SK-N-SH treated with all-trans-retinoic acid at 6 μM for 48 hours (cell line): ENCODE measurements around the gene MMP19.
"Not testable (repeated sequence)": the region's sequence is repeated elsewhere in the genome, so short reads cannot be mapped to it uniquely, and the experiment has no call there.

Source experiments
- ATAC-seq: fragments of 200-7000 bp; cut with Tn5 transposase; 3 replicates; pipeline ENCODE4 v1.9.1; 2020; ENCODE audit warnings: mild to moderate bottlenecking, moderate library complexity
- ARNTL ChIP-seq: fragments of 450-650 bp; formaldehyde crosslinking; IDR thresholded peaks from 2 replicates; pipeline ENCODE4 v1.5.0; 2020; ENCODE audit warnings: low read depth, mild to moderate bottlenecking, moderate library complexity, borderline replicate concordance
- BACH2 ChIP-seq: fragments of 250-450 bp; sonication (Bioruptor Pico); IDR thresholded peaks from 2 replicates; pipeline ENCODE4 v1.9.0; 2021; ENCODE audit warnings: mild to moderate bottlenecking, borderline replicate concordance
- CSDC2 ChIP-seq: fragments of 250-450 bp; sonication (Bioruptor Pico); IDR thresholded peaks from 2 replicates; pipeline ENCODE4 v1.5.0; 2020; ENCODE audit warnings: mild to moderate bottlenecking, moderate library complexity
- ESRRG ChIP-seq: fragments of 250-450 bp; sonication (Bioruptor Pico); IDR thresholded peaks from 2 replicates; pipeline ENCODE4 v1.6.1; 2021; ENCODE audit warnings: mild to moderate bottlenecking
- GLIS3 ChIP-seq: fragments of 250-450 bp; sonication (Bioruptor Pico); IDR thresholded peaks from 2 replicates; pipeline ENCODE4 v1.5.0; 2020; ENCODE audit warnings: mild to moderate bottlenecking, moderate library complexity
- ISL1 ChIP-seq: fragments of 250-450 bp; sonication (Bioruptor Pico); IDR thresholded peaks from 2 replicates; pipeline ENCODE4 v2.1.2; 2022; ENCODE audit warnings: mild to moderate bottlenecking, moderate library complexity
- OSR1 ChIP-seq: fragments of 250-450 bp; sonication (Bioruptor Pico); IDR thresholded peaks from 2 replicates; pipeline ENCODE4 v1.8.0; 2022; ENCODE audit warnings: moderate library complexity, mild to moderate bottlenecking, inconsistent platforms
- PPARA ChIP-seq: fragments of 250-450 bp; sonication (Bioruptor Pico); IDR thresholded peaks from 2 replicates; pipeline ENCODE4 v1.5.0; 2020; ENCODE audit warnings: mild to moderate bottlenecking, borderline replicate concordance
- RARB ChIP-seq: fragments of 250-450 bp; sonication (Bioruptor Pico); IDR thresholded peaks from 2 replicates; pipeline ENCODE4 v1.8.0; 2021; ENCODE audit warnings: mild to moderate bottlenecking, moderate library complexity
- SNAI2 ChIP-seq: fragments of 250-450 bp; sonication (Bioruptor Pico); IDR thresholded peaks from 2 replicates; pipeline ENCODE4 v1.5.0; 2020; ENCODE audit warnings: mild to moderate bottlenecking, moderate library complexity
- TOX ChIP-seq: fragments of 250-450 bp; sonication (Bioruptor Pico); IDR thresholded peaks from 2 replicates; pipeline ENCODE4 v1.8.0; 2021; ENCODE audit warnings: mild to moderate bottlenecking, moderate library complexity, borderline replicate concordance
- ZFP3 ChIP-seq: fragments of 250-450 bp; sonication (Bioruptor Pico); IDR thresholded peaks from 2 replicates; pipeline ENCODE4 v1.5.0; 2020; ENCODE audit warnings: mild to moderate bottlenecking, moderate library complexity
- ZFP30 ChIP-seq: fragments of 450-650 bp; formaldehyde crosslinking; IDR thresholded peaks from 2 replicates; pipeline ENCODE4 v1.5.0; 2022; ENCODE audit warnings: mild to moderate bottlenecking, moderate library complexity
- ZNF565 ChIP-seq: fragments of 450-650 bp; formaldehyde crosslinking; conservative IDR thresholded peaks from 2 replicates; pipeline ENCODE4 v1.5.0; 2020; ENCODE audit warnings: low read depth, mild to moderate bottlenecking, moderate library complexity
- ZNF70 ChIP-seq: fragments of 450-650 bp; formaldehyde crosslinking; IDR thresholded peaks from 2 replicates; pipeline ENCODE4 v1.5.0; 2020; ENCODE audit warnings: mild to moderate bottlenecking, moderate library complexity
- ZNF8 ChIP-seq: fragments of 450-650 bp; formaldehyde crosslinking; IDR thresholded peaks from 2 replicates; pipeline ENCODE4 v1.5.0; 2020; ENCODE audit warnings: mild to moderate bottlenecking, moderate library complexity
- TF ChIP-seq, protein P1 (sequence below): fragments of 250-450 bp; sonication (Bioruptor Pico); IDR thresholded peaks from 2 replicates; pipeline ENCODE4 v1.8.0; 2020; ENCODE audit warnings: mild to moderate bottlenecking, moderate library complexity, borderline replicate concordance
- TF ChIP-seq, protein P2 (sequence below): fragments of 250-450 bp; sonication (Bioruptor Pico); IDR thresholded peaks from 2 replicates; pipeline ENCODE4 v1.8.0; 2021; ENCODE audit warnings: low read depth, mild to moderate bottlenecking, moderate library complexity, borderline replicate concordance
- TF ChIP-seq, protein P3 (sequence below): fragments of 250-450 bp; sonication (Bioruptor Pico); IDR thresholded peaks from 2 replicates; pipeline ENCODE4 v1.5.1; 2021; ENCODE audit warnings: mild to moderate bottlenecking, moderate library complexity
- TF ChIP-seq, protein P4 (sequence below): fragments of 250-450 bp; sonication (Bioruptor Pico); IDR thresholded peaks from 2 replicates; pipeline ENCODE4 v1.5.1; 2020; ENCODE audit warnings: low read depth, mild to moderate bottlenecking, moderate library complexity

MMP19 gene

DNA sequence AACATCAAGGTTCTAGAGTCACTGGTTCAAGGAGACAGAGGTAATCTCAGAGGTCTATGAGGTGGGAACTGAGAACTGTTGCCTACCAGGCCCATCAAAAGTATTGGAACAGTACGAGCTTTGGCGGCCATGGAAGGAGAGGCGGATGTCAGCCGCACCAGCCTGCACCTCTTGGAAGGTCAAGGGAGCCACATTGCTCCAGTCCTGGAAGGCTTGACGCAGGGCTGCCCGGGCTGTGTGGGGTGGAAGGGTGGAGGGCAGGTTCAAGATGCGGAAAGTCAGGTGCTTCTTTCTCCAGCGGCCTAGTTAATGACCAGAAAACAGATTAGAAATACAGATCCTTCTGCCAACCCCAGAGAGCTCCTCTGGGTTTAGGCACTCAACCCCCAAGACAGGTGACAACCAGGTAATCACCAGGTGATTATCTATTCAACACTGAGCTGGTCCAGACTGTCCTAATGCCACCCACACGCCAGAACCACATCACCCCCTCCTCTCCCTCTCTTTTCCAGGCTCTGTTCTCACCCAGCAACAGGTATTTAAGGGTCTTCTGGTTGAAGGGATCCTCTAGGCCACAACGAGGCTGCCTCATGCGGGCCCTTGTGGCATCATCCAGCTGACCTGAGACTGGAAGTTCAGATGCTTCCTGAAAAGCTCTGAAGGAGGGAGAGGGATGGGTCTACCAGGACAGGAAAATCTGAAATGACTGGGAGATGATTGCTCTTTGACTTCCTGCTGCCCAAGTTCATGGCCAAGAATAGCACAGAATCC lies 2.0 kb downstream of the MMP19 start (continued):
- TF ChIP-seq ISL1 (CRISPR knock-in tag), result no peak
- TF ChIP-seq, protein P1, sequence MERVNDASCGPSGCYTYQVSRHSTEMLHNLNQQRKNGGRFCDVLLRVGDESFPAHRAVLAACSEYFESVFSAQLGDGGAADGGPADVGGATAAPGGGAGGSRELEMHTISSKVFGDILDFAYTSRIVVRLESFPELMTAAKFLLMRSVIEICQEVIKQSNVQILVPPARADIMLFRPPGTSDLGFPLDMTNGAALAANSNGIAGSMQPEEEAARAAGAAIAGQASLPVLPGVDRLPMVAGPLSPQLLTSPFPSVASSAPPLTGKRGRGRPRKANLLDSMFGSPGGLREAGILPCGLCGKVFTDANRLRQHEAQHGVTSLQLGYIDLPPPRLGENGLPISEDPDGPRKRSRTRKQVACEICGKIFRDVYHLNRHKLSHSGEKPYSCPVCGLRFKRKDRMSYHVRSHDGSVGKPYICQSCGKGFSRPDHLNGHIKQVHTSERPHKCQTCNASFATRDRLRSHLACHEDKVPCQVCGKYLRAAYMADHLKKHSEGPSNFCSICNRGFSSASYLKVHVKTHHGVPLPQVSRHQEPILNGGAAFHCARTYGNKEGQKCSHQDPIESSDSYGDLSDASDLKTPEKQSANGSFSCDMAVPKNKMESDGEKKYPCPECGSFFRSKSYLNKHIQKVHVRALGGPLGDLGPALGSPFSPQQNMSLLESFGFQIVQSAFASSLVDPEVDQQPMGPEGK (CRISPR knock-in tag), result no peak

DNA sequence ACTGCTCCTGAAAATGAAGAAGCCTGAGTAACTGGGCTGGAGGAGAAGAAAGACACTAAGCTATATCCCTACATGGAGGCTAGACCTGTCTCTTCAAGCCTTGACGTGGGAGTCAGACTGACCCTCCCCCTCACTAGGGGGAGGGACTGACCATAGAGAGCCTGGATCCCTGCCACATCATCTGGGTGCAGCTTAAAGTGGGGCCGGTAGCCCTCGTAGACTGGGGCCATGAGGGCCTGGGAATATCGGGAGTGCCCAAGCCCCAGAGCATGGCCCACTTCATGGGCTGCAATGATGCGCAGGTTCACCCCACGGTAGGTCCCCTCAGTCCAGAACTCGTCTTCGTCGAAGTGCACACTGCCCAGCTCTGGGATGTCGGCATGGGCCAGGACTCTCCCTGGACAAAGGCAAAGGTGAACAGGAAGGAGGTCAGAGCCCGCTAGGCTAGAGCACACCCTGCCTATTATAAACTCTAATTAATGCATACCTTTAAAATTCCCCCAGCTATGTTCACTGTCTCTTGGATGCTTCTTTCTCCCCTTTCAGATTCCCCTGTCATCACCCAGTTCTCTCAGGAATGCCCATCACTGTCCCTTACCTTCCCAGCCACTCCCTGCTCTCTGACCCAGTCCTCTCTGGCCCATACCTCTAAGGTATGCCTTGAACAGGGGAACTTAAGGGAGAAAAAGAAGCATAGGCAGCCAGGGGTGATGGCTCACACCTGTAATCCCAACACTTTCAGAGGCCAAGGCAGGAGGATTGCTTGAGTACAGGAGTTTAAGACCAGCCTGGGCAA lies 3.2 kb downstream of the MMP19 start:
- no peak for ATAC-seq
- TF ChIP-seq RARB (CRISPR knock-in tag), result no peak
- no peak for TF ChIP-seq ZNF565 (CRISPR knock-in tag)

DNA sequence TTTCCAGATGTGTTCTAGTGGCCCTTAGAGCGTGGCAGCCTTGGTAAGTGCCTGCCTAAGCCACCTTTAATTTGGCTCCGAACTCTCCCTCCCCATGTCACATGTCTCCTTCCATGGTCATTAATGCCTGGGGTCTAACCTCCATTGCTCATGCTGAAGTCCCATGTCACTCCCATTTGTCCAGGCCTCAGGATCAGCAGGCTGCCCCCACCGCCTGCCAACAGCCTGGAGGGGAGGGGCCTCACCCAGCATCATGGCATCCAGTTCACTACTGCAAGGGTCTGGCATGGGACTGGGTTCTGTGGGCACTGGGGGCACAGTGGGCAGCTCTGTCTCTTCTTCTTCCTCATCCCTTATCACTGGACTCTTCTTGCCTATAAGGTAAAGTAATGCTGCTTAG lies 4.4 kb downstream of the MMP19 start:
- no peak for ATAC-seq
- TF ChIP-seq, protein P2, sequence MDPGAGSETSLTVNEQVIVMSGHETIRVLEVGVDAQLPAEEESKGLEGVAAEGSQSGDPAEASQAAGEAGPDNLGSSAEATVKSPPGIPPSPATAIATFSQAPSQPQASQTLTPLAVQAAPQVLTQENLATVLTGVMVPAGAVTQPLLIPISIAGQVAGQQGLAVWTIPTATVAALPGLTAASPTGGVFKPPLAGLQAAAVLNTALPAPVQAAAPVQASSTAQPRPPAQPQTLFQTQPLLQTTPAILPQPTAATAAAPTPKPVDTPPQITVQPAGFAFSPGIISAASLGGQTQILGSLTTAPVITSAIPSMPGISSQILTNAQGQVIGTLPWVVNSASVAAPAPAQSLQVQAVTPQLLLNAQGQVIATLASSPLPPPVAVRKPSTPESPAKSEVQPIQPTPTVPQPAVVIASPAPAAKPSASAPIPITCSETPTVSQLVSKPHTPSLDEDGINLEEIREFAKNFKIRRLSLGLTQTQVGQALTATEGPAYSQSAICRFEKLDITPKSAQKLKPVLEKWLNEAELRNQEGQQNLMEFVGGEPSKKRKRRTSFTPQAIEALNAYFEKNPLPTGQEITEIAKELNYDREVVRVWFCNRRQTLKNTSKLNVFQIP (CRISPR knock-in tag), result no peak
- no peak for TF ChIP-seq ZFP3 (CRISPR knock-in tag)

DNA sequence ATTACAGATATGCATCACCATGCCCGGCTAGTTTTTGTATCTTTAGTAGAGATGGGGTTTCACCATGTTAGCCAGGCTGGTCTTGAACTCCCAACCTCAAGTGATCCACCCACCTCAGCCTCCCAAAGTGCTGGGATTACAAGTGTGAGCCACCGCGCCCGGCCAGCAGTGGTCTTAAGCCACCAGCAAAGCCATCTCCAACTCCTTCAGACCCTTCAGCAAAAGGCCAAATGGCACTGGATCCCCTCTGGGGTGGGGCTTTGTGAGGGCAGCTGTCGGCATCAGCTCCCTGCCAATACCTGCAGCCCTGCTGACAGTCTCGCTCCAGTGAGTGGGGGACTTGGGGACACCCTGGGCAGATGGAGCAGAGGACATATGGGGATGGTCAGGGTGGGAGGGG lies 8.3 kb downstream of the MMP19 start:
- ATAC-seq, result not testable (repeated sequence)

DNA sequence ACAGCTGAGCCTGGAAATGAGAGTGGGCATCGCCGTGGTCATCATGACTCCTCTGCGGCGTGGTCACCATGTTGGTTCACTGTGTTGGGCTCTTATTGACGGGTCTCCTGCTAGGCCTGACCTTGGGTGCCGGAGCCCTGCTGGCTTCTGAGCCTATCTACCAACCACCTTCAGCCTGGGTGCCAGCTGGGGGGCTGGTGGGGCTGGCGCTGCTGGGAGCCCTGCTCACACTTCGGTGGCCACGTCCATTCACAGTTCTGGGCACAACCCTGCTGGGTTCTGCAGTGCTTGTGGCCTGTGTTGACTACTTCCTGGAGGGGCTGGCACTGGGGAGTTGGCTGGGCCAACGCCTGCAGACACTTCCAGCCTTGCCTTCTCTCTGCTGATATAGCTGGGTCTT lies 9.7 kb downstream of the MMP19 start:
- TF ChIP-seq PPARA (CRISPR knock-in tag) (no peak), CSDC2 (CRISPR knock-in tag) (no peak), OSR1 (CRISPR knock-in tag) (no peak), ZNF565 (CRISPR knock-in tag) (no peak), ARNTL (CRISPR knock-in tag) (no peak), ZFP3 (CRISPR knock-in tag) (no peak), ESRRG (CRISPR knock-in tag) (no peak)
- TF ChIP-seq, protein P3, sequence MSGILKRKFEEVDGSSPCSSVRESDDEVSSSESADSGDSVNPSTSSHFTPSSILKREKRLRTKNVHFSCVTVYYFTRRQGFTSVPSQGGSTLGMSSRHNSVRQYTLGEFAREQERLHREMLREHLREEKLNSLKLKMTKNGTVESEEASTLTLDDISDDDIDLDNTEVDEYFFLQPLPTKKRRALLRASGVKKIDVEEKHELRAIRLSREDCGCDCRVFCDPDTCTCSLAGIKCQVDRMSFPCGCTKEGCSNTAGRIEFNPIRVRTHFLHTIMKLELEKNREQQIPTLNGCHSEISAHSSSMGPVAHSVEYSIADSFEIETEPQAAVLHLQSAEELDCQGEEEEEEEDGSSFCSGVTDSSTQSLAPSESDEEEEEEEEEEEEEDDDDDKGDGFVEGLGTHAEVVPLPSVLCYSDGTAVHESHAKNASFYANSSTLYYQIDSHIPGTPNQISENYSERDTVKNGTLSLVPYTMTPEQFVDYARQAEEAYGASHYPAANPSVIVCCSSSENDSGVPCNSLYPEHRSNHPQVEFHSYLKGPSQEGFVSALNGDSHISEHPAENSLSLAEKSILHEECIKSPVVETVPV, result no peak
- TF ChIP-seq, protein P4, sequence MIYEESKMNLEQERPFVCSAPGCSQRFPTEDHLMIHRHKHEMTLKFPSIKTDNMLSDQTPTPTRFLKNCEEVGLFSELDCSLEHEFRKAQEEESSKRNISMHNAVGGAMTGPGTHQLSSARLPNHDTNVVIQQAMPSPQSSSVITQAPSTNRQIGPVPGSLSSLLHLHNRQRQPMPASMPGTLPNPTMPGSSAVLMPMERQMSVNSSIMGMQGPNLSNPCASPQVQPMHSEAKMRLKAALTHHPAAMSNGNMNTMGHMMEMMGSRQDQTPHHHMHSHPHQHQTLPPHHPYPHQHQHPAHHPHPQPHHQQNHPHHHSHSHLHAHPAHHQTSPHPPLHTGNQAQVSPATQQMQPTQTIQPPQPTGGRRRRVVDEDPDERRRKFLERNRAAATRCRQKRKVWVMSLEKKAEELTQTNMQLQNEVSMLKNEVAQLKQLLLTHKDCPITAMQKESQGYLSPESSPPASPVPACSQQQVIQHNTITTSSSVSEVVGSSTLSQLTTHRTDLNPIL, result no peak
- ATAC-seq, result no peak

DNA sequence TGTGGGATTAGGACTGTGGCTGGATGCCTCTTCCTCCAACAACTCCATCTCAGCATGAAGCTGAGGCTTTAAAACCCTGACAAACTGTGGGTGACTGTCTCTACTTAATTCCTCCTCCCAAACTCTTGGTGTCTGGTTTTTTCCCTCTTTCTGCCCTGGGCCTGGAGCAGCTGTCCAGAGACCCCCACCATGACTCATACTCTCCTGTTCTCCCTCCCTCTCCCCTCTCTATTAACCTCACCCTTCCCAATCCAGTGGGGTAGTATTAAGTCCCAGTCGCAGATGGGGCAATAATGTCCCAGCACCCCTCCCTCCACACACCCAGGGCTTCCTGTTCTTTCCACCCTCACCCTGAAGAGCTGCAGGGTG lies 11.3 kb downstream of the MMP19 start:
- ATAC-seq, result no peak
- TF ChIP-seq GLIS3 (CRISPR knock-in tag) (no peak), ZFP3 (CRISPR knock-in tag) (no peak), ISL1 (CRISPR knock-in tag) (no peak), ZNF70 (CRISPR knock-in tag) (no peak), ZFP30 (CRISPR knock-in tag) (no peak), SNAI2 (CRISPR knock-in tag) (no peak), TOX (no peak), ZNF8 (no peak), ZNF565 (CRISPR knock-in tag) (no peak), CSDC2 (CRISPR knock-in tag) (no peak), RARB (CRISPR knock-in tag) (no peak), OSR1 (CRISPR knock-in tag) (no peak), BACH2 (no peak), PPARA (CRISPR knock-in tag) (no peak)
- TF ChIP-seq, protein P1 (CRISPR knock-in tag), result no peak
- TF ChIP-seq, protein P2 (CRISPR knock-in tag), result no peak
